Measurements from ENCODE around the gene ATP8B3. TPM values are rescaled to one million over a fixed set of nuclear protein-coding genes. Genes with fewer than 3 reads are reported as not detected.

Gene ATP8B3
- total and polyA plus RNA-seq, 9 of the 15 experiments (the other 6 are each of a cell fraction or from before 2014, with no cell fraction given): 1.2 to 12.3 (median 3.8) TPM

- TF ChIP-seq CTCF (IDR thresholded peaks at IDR 0.05 in 2 of 3, conservative IDR thresholded peaks at IDR 0.05 in 1 of 3; ENCODE audit: insufficient read depth in 2 of 3, low read depth in 1 of 3, low read length in 3 of 3) (0 out of 6 replicates have a peak, but pooled peaks of 1 of the 3 experiments have one; percentile 10), ZNF316 (IDR thresholded peaks at IDR 0.05) (no peak), SIN3B (IDR thresholded peaks at IDR 0.05; ENCODE audit: low read depth) (no peak), CREB3 (tag; conservative IDR thresholded peaks at IDR 0.05; ENCODE audit: low read depth) (no peak), SIRT6 (IDR thresholded peaks at IDR 0.05; ENCODE audit: low read depth, low read length) (no peak), ZNF696 (CRISPR knock-in tag; conservative IDR thresholded peaks at IDR 0.05) (no peak), ZNF12 (CRISPR knock-in tag; IDR thresholded peaks at IDR 0.05) (no peak), NFE2L1 (tag; IDR thresholded peaks at IDR 0.05; ENCODE audit: borderline replicate concordance, low read depth) (no peak), TRIM24 (IDR thresholded peaks at IDR 0.05) (peak; percentile 84 to 92), ZNF75A (CRISPR knock-in tag; IDR thresholded peaks at IDR 0.05) (no peak), RUNX1 (IDR thresholded peaks at IDR 0.05; ENCODE audit: low read depth) (no peak), ZNF431 (CRISPR knock-in tag; IDR thresholded peaks at IDR 0.05) (no peak), POLR2AphosphoS5 (IDR thresholded peaks at IDR 0.05; ENCODE audit: control insufficient read depth, insufficient read depth, low read depth, low read length) (peak; percentile 92), ZNF174 (CRISPR knock-in tag; IDR thresholded peaks at IDR 0.05) (no peak), ZNF780A (CRISPR knock-in tag; IDR thresholded peaks at IDR 0.05) (no peak), BRD4 (IDR thresholded peaks at IDR 0.05) (no peak), PATZ1 (CRISPR knock-in tag; IDR thresholded peaks at IDR 0.05; ENCODE audit: borderline replicate concordance) (no peak), ADNP (tag; IDR thresholded peaks at IDR 0.05) (peak; percentile 96), JUN (IDR thresholded peaks at IDR 0.05; ENCODE audit: borderline replicate concordance, low read depth, low read length) (no peak), JUN (CRISPR knock-in tag; IDR thresholded peaks at IDR 0.05; ENCODE audit: borderline replicate concordance) (no peak)
- TF ChIP-seq, protein P1, sequence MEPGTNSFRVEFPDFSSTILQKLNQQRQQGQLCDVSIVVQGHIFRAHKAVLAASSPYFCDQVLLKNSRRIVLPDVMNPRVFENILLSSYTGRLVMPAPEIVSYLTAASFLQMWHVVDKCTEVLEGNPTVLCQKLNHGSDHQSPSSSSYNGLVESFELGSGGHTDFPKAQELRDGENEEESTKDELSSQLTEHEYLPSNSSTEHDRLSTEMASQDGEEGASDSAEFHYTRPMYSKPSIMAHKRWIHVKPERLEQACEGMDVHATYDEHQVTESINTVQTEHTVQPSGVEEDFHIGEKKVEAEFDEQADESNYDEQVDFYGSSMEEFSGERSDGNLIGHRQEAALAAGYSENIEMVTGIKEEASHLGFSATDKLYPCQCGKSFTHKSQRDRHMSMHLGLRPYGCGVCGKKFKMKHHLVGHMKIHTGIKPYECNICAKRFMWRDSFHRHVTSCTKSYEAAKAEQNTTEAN (CRISPR knock-in tag; IDR thresholded peaks at IDR 0.05): no peak
- TF ChIP-seq, protein P2, sequence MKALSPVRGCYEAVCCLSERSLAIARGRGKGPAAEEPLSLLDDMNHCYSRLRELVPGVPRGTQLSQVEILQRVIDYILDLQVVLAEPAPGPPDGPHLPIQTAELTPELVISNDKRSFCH (CRISPR knock-in tag; IDR thresholded peaks at IDR 0.05): no peak
- TF ChIP-seq, protein P2 (tag; IDR thresholded peaks at IDR 0.05): no peak
Measured at GRCh38 chr19:1836458-1837221, 24.6 kb upstream of the ATP8B3 start (continued).
